GM18511 (cell line): ENCODE data around the gene TNFAIP6.

Experiments used
- ATAC-seq: cut with Tn5 transposase; IDR thresholded peaks from one replicate; pipeline ENCODE4 v1.9.1; 2021; ENCODE audit warnings: mild to moderate bottlenecking, moderate library complexity; ENCODE audit not compliant: unreplicated experiment

Gene TNFAIP6

DNA sequence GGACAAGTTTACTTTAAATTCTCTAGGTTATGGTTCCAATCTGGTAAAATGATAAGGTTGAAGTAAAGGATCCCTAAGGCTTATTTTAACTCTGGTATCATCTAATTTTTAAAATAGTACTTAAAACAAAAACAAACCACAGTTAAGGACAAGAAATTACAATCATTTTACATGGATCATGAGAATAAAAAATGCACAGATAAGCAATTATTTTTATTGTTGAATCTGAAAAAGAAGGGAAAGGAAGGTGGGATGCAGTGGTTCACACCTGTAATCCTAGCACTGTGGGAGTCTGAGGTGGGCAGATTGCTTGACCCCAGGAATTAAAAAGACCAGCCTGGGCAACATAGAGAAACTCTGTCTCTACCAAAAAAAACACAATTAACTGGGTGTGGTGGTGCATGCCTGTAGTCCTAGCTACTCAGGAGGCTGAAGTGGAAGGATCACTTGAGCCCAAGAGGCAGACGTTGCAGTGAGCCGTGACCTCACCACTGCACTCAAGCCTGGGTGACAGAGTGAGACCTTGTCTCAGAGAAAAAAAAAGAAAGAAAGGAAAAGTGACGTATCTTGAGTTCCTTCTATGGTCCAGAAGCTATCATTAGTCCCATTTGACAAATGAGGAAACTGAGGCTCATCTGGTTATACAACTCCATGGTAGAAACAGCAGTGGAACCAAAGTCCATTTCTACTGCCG, 2.5 kb downstream of the TNFAIP6 start:
- no peak for ATAC-seq

DNA sequence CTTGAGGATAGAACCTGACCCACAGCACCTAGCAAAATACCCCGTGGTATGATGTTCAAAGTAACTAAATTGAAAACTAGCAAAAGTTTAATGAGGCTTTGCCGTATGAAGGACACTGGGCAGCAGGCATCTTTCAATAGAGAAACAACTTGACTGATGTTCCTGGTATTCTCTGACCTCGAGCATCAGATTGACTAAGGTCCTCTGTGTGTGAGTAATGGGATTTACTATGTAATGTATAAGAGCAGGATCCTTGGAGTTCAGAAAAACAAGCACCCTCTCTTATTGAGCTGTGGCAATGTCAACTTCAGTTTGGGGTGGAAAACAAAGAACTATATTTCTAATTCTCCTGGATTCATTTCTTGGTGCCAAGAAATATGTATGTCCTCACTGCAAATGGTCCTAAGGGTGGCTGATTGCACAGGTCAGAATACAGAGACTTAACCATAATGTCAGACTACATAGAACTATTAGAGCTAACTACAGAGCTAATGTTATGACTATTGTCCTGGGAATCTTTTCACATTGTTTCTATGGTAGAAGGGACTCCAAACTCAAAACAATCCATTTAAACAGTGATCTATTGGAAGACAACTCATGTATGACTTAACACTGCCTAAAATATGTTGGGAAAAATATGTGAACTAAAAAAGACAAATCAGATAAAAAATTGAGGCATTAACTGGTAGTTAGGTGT, 4.4 kb downstream of the TNFAIP6 start:
- ATAC-seq, result no peak

DNA sequence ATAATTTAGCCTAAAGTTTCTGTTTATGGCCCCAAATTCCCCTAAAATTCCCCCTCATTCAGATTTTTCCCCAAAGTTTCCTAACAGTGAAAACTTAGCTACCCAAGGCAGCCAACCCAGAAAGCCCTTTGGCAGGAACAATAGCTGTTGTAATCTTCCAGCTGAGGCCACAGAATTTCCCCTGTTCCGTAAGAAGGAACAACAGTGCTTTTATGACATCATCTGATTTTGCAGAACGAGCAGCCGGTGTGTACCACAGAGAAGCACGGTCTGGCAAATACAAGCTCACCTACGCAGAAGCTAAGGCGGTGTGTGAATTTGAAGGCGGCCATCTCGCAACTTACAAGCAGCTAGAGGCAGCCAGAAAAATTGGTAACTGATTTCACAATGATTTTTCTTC, 6.3 kb downstream of the TNFAIP6 start:
- ATAC-seq, result peak; percentile 67

DNA sequence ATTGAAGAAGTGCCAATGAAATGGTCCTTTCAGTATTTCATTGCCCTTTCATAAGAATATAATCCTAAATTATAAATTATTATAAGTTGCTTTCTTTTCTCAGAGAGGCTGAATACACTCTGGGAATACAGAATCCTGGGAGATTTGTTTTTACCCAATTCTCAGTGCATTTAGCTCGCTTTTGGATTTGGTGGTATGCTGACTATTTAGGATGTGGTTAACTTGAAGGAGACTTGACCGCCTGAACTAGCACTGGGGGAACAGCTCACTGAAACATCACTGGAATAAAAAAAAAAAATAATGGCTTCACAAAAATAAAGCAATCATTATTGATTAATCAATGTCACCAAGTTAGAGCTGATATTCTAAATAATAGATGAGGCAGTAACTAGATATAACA, 10.2 kb downstream of the TNFAIP6 start:
- no peak for ATAC-seq

DNA sequence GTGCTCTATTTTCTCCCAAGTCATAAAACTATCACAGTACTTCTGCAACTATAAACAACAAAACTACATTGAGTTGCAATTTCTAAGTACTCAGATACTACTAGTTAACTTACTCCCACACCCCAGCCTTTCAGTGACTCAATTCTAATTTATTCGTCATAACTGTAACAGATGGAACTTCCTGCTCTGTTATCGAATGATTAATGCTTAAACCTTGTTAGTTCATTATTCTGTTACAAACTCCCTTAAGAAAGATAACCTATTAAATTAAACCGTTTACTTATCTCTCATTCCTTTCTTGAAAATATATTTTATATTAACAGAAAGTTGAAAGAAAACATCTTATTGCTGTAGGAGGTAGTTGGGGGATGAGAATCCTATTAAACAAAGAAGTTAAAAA, 17.0 kb downstream of the TNFAIP6 start:
- peak; percentile 97 for ATAC-seq

DNA sequence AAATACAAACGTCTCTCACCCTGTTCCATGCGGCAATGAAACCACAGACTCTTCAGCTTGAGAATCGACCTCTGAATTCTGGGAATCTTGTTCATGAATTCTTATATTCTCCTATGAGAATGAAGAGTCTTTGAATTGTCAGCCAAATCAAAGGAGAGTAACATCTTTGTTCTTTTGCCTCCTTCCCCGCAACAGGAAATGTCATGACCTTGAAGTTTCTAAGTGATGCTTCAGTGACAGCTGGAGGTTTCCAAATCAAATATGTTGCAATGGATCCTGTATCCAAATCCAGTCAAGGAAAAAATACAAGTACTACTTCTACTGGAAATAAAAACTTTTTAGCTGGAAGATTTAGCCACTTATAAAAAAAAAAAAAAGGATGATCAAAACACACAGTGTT, 21.8 kb downstream of the TNFAIP6 start:
- ATAC-seq, result no peak

DNA sequence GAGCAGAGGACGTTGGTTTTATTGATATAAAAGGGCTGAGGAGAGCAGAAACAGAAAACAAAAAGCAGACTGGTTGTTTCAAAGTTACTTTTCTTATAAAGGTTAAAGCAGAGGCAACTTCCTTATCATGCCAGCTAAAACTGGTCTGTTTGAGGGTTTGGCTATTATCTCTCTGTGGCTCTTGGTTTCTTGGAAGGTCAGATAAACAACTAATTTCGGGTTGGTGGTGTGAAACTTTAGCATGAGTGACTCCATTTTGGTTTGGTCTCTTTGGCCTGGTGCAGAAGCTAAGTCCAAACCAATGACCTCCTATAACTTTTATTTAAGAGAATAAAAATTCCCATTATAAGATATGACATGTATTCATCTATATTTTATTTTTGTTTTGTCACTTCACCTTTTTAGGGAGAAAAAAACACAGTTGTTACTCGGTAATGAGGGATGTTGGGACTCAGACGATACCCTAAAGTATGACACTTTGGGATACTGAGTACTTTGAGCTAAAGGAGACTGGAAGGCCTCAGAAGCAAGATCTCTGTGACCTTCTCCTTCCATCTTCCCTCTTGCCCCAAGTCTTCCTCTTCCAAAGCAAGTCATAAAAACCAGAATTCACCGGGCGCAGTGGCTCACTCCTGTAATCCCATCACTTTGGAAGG, 23.3 kb downstream of the TNFAIP6 start:
- ATAC-seq, result no peak

DNA sequence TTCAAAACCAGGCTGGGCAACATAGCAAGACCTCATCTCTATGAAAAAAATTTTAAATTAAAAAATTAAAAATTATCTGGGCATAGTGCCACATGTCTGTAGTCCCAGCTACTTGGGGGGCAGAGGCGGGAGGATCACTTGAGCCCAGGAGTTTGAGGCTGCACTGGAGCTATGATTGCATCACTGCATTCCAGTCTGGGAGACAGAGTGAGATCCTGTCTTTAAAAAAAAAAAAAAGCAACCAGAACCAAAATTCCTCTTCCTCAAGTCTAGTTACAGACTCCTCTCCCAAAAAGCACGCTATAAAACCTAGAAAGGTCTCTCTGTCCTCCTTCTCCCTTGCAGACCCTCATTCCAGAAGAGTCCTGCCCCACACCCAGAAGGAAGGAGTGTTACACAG, 23.9 kb downstream of the TNFAIP6 start:
- ATAC-seq, result no peak

DNA sequence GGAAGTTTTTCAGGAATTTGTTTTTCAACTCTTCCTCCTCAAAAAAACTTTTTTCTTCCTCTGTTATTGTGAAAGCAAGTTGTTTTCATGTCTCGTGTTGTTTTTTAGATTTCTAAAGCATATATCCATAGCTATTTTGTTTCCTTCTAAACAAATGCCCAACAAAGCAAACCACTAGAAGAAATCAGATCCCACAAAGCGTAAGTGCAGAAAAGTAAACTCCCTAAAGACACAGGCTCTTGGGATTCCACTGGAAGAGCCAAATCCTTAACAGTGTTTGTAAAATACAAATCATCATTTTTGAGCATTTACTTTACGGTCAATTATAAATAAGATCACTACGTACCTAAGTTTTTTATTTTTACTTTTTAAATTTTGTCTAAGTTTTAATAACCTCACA, 30.6 kb downstream of the TNFAIP6 start:
- ATAC-seq, result no peak

DNA sequence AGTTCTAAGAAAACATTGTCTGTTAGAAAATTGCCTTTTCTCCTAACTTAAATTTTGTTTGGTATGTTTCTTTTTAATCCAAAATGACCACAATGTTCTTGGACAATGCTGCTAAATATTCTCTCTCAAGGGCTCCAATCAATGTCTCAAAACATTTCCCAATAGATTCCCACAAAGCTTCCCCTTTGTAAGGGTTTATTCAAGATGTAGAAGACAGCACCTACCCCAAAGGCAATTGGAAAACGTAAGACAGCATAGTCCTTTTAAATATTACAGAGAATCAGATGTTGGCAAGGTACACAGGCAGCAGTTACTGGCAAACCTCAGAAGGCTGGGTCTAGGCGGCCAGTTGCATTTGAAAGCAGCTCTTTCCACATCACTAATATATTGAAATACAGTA, 34.0 kb downstream of the TNFAIP6 start:
- ATAC-seq, result no peak

DNA sequence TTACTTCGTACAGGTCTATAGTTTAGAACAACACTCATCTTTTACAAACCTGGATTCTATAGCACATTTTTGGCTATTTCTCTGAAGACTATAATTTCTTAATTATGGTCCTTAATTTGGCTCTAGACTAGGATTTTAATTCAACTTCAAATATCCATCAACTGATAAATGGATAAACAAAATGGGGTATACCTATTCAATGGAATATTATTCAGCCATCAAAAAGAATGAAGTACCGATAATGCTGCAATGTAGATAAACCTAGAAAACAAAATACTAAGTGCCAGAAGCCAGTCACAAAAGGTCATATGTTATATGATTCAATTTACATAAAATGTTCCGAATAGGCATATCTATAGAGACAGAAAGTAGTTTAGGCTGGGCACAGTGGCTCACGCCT, 37.1 kb downstream of the TNFAIP6 start:
- no peak for ATAC-seq

DNA sequence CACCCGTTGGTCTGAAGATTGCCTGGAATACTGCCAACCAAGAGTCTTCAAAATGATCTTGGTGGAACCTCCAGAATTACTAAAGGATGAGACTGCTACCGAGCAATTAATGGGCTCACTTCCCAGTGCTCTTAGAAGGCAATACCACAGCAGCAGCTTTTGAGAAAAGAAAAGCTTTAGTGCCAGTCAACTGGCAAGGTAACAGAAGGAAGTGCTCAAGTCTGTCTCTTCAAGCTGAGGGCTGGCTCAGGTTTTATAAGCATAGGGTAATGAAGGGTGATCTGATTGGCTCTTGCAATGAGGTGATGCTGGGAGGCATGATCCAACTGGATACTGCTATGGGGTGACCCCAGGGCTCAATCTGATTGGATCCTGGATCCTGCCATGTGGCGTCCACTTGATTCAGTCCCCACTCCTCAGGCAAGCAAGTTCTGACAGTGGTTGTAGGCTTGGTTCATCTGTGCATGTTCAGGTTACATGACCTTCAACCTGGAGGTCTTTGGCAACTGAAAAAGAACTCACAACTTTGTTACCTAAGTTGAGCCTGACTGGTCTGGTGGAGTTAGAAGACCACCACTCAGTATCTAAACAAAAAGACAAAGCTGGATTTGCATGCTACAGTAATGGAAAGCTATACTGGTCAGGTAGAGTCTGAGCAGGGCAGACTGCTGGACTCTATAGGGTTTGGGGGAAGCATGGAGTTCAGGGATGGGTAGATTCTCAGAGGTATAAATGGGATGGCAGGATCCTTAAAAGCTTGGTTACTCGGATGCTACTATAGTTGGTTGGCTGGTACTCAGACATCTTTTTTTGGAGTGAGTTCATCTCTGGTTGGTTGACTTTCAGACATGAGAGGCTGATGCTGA, 38.4 kb downstream of the TNFAIP6 start:
- ATAC-seq, result no peak

DNA sequence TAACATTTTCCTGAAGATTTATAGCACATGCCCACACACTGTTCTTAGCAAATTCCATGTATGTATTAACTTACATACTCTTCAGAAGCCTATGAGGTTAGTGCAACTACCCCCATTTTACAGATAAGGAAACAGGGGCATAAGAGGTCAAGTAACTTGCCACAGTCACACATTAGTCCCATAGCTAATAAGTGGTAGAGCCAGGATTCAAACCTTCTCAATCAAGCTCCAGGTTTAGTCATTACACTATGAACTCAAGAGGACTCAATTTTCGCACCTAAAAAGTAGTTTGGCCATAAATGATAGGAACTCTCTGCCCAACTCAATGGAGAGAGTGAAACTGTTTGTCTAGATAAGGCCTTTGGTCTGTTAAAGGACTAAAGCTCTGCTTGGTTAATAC, 42.6 kb downstream of the TNFAIP6 start:
- no peak for ATAC-seq

DNA sequence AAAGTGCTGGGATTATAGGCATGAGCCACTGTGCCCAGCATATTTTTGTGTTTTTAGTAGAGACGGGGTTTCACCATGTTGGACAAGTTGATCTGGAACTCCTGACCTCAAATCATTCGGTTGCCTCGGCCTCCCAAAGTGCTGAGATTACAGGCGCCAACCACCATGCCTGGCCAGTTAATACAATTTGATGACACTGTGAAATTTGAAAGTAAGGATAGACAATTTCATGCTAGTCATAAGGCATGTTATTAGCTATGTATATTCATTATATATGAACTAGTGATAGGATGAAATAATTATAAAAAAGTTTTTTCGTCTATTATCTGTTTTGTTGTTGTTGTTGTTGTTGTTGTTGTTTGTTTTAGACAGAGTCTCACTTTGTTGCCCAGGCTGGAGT, 43.8 kb downstream of the TNFAIP6 start:
- no peak for ATAC-seq

DNA sequence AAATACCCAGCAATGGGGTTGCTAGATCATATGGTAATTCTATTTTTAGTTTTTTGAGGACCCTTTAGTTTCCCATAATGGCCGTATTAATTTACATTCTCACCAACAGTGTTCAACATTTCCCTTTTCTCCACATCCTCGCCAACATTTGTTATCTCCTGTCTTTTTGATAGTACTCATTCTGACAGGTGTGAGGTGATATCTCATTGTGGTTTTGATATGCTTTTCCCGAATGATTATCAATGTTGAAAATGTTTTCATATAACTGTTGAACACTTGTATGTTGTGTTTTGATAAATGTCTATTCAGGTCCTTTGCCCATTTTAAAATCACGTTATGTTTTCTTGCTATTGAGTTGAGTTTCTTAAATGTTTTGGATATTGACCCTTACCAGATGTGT, 46.5 kb downstream of the TNFAIP6 start:
- ATAC-seq, result no peak

DNA sequence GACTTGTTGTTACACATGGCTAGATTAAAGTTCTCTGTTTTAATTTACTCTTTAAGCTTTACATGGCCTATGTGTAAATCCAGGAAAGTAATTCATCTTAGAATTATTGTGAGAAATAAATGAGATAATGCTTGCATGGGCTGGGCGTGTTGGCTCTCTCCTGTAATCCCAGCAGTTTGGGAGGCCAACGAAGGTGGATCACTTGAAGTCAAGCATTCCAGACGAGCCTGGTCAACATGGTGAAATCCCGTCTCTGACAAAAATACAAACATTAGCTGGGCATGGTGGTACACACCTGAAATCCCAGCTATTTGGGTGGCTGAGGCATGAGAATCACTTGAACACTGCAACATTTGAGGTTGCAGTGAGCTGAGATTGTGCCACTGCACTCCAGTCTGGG, 48.0 kb downstream of the TNFAIP6 start:
- no peak for ATAC-seq

DNA sequence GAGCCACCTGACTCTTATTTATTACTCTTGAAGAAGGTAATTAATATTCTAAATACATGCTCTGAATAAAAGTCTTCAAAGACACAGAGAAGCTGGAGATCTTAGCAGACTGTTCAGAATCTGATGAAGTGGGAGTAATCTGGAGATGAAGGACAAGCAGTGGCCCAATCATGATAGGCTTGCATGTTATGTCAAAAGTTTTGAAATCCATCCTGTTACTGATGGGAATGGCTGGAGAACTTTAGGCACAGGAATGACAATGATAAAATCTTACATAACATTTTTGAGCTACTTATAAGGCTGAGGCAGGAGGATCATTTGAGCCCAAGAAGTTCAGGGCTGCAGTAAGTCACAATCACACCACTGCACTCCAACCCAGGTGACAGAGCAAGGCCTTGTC, 49.9 kb downstream of the TNFAIP6 start:
- ATAC-seq, result no peak

DNA sequence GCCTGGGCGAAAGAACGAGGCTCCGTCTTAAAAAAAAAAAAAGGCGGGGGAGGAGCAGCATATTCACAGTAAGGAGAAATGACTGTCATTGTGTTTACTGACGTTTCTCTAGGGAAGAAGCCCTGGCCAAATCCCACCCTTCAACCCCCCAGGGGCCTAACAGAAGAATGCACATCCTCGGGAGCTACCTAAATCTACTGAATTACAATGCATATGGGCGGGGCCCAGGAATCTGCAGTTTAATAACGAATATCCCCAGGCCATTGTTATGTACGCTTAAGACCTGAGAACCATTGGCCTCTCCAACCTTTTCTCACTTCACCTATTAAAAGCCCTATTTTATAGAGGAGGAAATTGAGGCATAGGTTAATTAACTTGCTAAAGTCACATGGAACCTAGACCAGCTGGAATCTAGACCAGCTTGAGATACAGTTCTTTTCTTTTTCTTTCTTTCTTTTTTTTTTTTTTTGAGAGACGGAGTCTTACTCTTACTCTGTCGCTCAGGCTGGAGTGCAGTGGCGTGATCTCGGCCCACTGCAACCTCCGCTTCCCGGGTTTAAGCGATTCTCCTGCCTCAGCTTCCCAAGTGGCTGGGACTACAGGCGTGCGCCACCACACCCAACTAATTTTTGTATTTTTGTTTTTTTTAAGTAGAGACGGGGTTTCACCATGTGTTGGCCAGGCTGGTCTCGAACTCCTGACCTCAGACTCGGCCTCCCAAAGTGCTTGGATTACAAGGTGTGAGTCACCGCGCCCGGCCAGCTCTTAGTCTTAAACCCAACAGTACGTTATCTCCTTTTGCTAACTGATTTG, 51.6 kb downstream of the TNFAIP6 start:
- ATAC-seq, result no peak

DNA sequence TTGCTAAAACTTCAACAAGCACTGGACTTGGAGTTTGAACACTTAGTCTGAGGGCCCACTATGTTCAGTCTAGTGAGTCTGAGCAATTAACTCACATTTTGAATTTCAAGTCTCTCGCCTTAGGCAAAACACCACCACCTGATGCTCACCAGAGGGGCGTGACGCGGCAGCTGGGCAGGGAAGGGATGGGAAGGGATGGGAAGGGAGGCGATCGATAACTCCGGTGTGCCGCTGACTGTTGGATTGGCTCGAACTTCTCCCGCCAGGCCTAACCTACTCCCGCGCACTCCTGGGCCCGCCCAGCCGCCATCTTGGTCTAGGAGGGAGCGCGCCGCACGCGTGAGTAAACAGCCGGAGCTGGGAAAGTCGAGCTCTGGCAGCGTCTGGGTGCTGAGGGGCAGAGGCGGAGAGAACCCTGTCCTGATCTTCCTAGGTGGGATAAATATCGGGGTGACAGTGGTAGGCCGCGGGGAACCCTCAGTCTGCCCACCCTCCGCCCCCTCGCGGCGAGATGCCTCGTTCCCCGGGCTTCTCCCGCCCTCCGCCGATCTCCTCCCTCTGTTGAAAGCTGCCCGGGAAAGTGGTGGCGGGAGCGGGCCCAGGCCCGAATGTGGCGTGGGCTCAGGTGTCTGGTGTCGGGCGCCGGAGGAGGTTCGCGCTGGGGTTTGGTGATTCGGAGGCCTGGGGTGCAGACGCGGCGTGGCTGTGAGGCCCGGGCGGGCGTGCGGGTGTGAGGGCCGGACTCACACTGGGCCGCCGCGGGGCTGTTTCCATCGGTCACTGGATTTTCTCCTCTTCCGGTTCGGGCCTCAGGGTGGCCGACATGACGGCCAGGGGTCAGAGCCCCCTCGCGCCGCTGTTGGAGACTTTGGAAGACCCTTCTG, 52.5 kb downstream of the TNFAIP6 start, which contains the start of gene RIF1:
RIF1 (plus strand) TSS at position 302 of the 884 bp plus-strand sequence; CDS start at position 824, 522 bp downstream.
- ATAC-seq, result peak; percentile 94
